GM18909 (cell line): ENCODE results near the gene SMG1.
"Not testable (repeated sequence)": the region's sequence is repeated elsewhere in the genome, so short reads cannot be mapped to it uniquely, and the experiment has no call there.

Source experiments
- ATAC-seq: cut with Tn5 transposase; IDR thresholded peaks from one replicate; pipeline ENCODE4 v1.9.1; 2021; ENCODE audit warnings: mild to moderate bottlenecking; ENCODE audit not compliant: unreplicated experiment, poor library complexity

The SMG1 gene

DNA sequence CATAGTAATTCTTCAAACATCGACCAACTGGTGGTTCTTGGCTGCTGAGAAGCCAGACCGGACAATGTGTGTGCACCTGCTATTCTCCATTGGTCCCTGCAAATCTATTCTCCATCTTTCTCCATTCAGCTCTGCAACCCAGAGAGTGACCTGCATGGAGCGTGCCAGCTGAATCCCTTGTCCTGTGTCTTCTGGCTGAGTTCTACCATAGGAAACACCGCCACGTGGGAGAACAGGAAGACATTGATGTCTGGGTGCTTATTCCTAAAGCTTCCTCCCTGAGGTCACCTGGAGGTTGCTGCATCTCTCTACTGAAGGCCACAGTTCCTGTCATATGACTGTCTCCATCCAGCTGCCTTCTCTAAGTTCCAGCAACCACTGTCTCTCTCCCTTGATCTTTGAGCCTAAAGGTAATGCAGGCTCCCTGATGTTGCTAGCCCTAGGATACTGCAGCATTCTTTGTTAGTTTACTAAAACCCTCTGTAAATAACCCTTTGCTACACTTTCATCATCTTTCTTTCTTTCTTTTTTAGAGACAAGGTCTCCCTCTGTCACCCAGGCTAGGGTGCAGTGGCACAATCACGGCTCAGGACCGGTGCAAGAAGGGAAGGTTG is 10.6 kb upstream of the SMG1 start:
- no peak for ATAC-seq

DNA sequence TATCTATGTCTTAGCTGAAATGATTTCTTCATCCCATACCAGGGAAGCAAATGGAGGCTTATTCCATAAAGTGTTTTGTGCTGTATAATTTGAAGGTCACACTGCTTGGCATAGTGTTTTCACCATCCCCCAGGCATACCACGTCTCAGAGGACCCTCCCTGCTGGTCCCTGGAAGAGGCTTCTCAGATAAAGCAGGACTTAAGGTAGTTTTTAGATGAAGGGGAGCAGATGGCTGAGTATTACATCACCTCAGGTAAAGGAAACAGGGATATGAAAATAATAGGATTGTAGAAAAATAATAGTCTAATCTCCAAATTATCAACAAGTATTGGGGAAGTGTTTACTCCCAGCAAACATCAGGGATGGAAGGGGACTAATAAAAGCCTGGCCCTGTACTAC is 7.3 kb upstream of the SMG1 start:
- ATAC-seq: no peak

DNA sequence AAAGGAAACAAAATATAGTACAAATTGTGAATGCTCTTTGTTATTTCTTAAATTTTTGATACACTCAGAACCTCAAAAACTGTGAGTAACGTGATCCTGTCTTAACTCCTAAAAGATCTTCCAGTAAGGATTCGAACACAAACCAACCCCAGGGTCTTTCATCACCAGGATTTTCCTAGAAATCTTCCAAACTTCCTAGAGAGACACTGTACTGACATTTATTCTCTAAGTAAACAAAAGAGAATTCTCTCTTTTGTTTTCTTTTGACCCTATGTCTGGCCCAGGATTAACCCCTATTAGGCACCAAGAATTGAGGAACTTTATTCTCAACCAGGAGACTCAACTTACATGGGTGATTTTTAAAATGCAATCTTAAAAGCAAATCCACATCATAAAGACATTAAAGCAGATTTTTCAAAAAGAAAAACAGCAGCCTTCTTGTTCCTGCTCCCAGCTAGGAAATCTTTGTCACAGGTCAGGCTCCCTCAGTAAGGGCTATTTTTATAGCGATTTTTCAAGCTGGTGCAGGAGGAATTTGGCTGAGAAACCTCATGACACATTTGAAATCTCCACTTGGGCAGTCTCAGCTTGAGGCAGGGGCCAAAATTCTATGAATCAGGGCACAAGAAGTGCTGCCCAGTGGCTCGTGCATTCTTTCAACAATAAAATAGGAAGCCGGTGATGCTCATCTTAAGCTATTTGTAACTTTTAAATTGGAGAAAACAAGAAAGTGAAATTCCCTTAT is 6.2 kb upstream of the SMG1 start:
- ATAC-seq: no peak

DNA sequence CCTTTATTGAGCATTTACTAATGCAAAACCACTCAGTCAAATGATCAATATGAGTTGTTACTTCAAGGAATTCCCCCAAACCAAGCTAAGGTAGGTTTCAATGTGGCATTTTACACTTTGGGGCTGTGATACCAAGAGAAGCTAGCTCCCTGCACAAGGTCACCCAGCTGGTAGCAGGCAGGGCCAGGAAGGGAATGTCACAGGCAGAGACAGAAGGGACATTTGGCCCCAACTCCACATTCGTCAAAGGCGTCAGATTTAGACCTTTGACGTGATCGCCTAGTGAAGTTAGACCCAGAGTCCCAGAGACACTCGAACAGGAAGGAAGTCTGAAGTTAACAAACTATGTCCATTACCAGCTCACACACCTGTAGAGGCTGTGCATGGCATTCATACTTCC is 5.5 kb upstream of the SMG1 start:
- no peak for ATAC-seq

DNA sequence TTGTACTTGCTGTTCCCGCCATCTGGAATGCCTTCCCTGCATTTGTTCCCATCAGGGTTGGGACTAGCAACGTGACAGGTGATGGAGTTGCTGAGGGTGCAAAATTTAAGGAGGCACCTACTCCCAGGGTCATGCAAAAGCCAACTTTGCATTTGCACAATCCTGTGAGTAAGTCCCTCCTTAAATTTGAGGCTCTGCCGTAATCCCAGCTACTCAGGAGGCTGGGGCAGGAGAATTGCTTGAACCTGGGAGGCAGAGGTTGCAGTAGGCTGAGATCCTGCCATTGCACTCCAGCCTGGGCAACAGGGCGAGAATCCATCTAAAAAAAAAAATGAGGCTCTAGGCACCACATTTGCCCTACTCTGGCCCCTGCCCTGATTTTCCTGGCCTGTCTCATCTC is 3.9 kb upstream of the SMG1 start:
- not testable (repeated sequence) for ATAC-seq

DNA sequence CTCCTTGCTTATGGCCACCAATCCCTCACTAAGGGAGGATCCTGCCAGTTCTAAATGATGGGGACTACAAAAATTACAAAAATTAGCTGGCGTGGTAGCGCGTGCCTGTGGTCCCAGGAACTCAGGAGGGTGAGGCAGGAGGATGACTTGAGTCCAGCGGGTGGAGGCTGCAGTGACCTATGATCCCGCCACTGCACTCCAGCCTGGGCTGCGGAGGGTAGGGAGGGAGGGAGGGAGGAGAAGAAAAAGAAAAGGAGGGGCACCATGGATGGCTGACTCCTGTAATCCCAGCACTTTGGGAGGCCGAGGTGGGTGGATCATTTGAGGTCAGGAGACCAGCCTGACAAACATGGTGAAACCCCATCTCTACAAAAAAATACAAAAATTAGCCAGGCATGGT is 1.9 kb upstream of the SMG1 start:
- ATAC-seq: not testable (repeated sequence)

DNA sequence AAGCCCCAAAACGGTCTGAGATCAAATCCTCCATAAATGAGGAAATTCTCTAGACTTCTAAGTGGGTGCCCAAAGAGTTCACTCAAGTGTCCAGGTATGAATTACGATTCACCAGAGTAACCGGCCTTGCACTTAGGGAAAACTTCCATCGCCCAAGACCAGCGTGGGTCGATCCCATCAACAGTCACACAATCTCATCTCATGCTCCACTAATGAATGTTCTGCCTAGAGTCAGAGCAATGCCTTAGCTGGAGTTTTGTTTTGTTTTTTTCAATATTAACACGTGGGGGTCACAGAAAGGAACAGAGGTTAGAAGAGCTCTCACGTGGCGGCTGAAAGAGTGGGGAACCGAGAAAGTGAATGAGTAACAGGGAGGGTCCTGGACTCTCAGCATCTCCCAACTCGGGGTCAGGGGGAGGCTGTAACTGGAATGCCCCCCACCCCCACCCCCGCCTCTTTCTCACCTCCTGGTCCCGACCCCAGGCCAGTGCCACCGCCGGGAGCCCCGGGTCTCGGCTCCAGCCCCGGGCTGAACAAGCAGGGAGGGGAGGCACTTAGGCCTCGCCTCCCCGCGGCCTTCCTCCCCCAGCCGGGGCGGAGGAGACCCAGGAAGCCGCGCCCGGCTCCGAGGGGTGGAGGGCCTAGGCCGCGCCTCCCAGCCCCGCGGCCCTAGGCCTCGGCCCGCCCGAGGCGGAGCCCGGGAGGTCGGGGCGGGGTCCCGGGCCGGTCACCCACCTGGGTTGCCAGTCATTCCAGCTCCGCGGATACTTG is 808 bp downstream of the SMG1 start:
- peak; percentile 51 for ATAC-seq

DNA sequence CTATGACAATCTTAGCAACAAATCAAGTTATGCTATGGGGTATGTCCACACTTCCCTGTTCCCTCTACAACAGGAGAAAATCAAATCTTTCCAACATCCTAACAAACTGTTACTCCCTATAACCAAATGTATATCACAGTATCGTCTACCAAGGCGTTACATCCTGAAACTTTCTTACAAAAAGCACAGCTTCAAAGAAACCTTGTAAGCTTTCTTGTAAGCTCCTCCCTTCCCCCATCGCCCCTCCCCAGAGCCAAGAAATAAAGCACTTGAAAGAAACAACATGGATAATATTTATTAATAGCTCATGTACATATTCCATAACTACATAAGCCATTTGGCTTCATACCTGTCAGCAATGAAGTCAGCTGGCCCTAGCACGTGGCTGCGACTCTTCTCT is 2.3 kb downstream of the SMG1 start:
- ATAC-seq: not testable (repeated sequence)

DNA sequence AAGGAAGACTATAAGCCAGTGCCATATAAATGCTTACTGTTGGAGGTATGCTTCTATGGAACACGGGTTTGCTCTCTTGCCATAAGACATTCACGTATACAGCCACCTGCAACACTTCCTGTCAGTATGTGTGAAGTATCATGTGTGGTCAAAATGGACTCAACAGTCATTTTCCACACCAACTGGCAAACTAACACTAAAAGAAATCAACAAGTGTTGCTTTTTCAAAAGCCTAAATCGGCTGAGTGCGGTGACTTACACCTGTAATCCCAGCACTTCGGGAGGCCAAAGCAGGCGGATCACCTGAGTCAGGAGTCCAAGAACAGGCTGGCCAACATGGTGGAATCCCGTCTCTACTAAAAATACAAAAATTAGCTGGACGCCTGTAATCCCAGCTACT is 3.1 kb downstream of the SMG1 start:
- not testable (repeated sequence) for ATAC-seq

DNA sequence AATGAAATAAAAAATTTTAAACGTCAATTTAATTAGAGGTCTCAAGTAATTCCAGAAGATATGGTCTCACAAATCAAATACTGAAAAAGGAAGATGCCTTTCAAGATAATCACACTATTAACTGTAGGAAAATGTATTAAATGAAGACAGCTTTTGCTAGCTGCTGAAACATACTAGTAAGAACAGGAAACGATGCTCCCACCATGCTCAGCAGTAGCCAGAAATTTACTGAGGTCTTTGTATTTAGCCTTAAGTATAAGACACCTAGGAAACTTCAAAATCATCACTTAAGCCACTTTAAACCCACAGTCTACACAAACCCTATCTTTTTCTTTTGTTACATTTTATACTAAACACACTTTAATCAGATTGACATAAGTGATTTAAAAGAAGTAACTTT is 16.6 kb downstream of the SMG1 start:
- not testable (repeated sequence) for ATAC-seq

DNA sequence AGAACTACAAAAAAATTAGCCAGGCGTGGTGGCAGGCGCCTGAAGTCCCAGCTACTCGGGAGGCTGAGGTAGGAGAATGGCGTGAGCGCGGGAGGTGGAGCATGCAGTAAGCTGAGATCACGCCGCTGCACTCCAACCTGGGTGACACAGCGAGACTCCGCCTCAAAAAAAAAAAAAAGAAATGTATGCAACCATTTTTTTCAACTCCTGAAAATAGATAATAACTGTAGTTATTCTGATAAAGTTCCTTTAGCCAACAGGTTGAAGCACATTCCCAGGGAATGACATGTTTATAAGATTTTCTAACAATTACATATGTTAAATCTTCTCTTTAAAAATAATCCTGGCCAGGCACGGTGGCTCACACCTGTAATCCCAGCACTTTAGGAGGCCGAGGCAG is 17.5 kb downstream of the SMG1 start:
- ATAC-seq: not testable (repeated sequence)

DNA sequence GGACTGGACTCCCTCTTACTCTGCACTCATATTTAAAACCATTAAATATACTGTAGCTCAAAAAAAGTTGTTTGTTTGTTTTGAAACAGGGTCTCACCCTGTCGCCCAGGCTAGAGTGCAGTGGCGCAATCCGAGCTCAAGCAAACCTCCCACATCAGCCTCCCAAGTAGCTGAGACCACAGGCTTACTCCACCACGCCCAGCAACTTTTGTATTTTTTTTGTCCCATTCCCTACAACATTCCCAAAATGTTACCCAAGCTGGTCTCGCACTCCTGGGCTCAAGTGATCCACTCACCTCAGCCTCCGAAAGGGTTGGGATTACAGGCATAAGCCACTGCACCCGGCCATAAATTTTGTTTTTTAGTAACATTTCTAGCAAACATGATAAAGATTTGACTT is 23.4 kb downstream of the SMG1 start:
- not testable (repeated sequence) for ATAC-seq

DNA sequence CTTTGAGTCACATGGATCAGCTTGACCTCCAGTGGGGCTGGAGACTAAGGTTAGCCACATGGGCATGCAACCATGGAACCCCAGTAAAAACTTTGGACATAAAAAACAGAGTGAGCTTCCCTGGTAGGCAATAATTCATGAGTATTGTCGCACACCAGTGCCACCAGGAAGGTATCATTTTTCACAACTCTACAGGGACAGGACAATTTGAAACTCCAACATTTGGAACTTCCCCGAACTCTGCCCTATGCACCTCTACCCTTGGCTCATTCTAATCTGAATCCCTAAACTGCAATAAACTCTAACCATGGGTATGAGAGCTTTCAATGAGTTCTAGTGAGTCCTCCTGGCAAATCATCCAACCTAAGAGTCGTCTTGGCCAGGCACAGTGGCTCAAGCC is 24.2 kb downstream of the SMG1 start:
- not testable (repeated sequence) for ATAC-seq

DNA sequence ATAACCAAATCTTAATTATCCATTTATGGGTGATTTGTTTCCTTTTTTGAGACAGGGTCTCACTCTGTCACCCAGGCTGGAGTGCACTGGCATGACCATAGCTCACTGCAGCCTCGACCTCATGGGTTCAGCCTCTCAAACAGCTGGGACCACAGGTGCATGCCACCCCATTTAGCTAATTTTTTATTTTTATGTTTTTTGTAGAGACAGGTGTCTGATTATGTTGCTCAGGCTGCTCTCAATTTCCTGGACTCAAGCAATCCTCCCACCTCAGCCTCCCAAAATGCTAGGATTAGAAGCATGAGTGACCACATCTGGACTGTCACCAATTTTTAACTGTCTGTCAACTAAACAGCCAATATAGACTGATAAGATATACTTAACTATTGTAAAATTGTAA is 25.0 kb downstream of the SMG1 start:
- ATAC-seq: not testable (repeated sequence)

DNA sequence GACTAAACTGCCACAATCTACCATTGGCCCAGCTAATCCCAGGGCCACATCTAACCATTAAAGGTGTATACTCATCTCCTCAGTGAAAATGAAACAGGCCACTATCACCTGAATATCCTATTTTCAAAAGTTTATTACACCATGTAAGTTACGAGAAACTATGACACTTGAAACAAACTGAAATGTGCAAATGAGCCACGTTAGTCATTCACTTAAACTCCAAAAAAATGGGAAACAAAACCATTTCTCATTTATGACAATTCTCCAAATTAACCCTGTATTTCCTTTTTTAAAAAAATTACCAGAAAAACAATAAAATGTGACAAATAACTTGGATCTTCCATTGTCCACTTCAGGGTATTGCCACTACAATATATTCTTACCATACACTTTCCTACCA is 41.8 kb downstream of the SMG1 start:
- not testable (repeated sequence) for ATAC-seq

DNA sequence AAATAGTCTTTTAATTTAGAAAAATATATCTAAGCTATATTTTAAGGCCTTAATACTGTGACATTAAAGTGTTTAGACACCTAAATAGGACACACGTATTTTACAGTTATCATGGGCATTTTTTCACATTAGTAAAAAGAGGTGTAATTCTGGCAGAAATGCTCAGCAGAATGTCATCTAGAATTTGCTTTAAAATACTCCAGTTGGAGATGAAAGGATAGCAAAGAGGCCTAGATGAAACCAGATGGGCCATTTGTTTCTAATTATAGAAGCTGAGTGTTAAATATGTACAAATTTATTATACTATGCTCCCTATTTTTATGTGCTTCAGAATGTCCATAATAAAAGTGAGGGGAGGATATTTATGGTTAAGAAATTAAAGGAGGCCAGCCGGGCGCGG is 48.5 kb downstream of the SMG1 start:
- ATAC-seq: not testable (repeated sequence)

DNA sequence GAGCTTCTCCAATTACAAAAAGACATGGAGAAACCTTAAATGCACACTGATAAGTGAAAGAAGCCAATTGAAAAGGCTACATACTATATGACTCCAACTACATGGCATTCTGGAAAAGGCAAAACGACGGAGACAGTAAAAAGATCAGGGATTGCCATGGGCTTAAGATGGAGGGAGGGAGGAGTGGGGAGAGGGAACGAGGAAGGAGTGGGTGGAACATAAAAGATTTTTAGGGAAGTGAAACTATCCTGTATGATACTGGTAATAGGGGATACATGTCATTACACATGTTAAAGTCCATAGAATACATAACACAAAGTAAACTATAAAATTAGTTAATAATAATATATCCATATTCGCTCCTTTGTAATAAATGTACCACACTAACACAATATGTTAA is 48.9 kb downstream of the SMG1 start:
- ATAC-seq: not testable (repeated sequence)

DNA sequence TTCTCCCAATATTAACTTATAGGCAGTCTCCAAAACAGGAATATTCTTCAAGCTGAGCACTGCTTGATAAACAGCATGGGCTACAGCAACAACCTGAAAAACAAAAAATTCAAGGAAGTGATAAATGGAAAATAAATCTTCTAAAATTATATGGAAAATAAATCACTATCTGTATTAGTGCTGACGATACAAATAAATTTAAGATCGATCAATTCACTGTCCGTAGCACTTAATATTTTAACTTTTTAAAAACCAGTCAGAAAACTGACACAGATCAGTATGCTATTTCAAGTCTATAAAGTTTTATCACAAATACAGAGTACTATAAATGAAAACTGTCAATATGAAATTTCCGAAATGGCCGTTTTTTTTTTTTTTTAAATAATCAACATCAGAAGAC is 49.9 kb downstream of the SMG1 start:
- not testable (repeated sequence) for ATAC-seq

DNA sequence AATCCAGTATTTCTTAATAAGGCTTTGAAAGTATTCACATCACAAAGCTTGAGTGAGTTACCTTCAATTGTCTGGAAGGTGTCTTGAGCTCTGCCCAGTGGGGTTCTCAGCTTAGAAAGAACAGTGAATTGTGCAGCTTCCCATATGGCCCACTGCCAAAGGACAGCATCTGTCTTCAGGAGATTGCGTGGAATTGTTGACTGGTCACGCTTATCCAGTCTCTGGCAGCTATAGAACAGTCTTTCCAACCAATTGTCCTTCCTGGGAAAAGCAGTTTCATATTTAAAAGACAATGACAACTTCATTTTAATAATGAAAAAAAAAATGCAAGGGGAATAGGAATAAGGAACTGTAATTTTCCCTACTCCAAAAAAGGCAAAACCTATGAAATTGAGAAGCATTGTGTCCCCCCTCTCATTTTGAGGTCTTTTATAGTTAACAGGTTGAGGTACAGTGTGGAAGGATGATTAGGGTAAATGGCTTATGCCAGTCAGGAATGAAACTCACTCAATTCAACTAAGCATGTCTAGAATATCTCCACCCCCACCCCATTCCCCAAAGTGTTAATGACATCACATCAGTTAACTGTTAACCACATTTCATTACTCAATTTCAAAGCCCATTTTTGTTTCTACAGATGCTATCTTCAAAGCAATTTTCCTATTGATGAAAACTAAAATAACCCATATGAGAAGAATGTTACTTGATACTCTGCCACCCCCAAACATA is 57.0 kb downstream of the SMG1 start:
- not testable (repeated sequence) for ATAC-seq

DNA sequence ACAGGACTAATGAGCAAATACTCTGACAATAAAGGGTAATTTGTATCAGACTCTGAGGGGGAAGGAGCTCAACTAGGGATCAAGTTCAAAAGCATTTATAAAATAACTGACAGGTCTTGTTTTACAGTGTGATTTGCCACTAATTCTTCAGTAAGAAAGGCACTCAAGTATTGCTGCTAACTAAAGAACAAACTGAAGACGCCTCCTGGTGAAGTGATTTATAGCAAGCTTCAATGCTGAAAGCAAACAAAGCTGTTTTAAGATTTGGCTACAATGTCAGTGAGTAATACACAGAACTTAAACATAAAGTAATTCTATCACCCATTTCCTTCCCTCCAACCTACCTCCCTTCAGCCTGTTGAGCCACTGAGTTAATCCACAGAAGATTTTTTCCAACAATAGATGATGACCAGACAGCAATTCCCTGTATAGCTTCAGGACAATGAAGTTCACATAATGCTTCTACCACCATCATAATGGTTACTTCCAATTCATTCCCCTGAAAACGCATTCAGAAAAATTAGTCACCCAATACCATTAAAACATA is 59.9 kb downstream of the SMG1 start:
- not testable (repeated sequence) for ATAC-seq
